Thymus (tissue), 11 donors: Measurements from ENCODE around the gene BMP2K. TPM values are rescaled to one million over a fixed set of nuclear protein-coding genes. Genes with fewer than 3 reads are reported as not detected.
A peak's percentile ranks its signal among the peaks of the same experiment; 100 is the strongest.

Source experiments
- DNase-seq, 9 donors: peaks; one replicate each; pipeline ENCODE4 v3.0.0-alpha.2; 2013; ENCODE audit warnings: low spot score in 9 of 9, low read depth in 6 of 9, missing footprints in 1 of 9
- H3K27ac ChIP-seq, 2 donors: one replicate each; pipeline ENCODE4 v1.5.1; 2013; ENCODE audit warnings: control low read depth in 1 of 2, low read depth in 1 of 2, low read length in 1 of 2, mild to moderate bottlenecking in 1 of 2, moderate library complexity in 1 of 2
- H3K27me3 ChIP-seq, 2 donors: one replicate each; pipeline ENCODE4 v1.5.1; 2013; ENCODE audit warnings: low read length in 1 of 2; ENCODE audit not compliant: control insufficient read depth in 2 of 2, insufficient read depth in 1 of 2
- H3K36me3 ChIP-seq, 2 donors: one replicate each; pipeline ENCODE4 v1.5.1; 2013; ENCODE audit warnings: low read length in 1 of 2, mild to moderate bottlenecking in 1 of 2, moderate library complexity in 1 of 2; ENCODE audit not compliant: control insufficient read depth in 2 of 2, insufficient read depth in 2 of 2
- H3K4me1 ChIP-seq, 2 donors: one replicate each; pipeline ENCODE4 v1.5.1; 2013; ENCODE audit warnings: low read length in 2 of 2; ENCODE audit not compliant: control insufficient read depth in 2 of 2, insufficient read depth in 2 of 2
- H3K4me3 ChIP-seq, 2 donors: one replicate each; pipeline ENCODE4 v1.5.1; 2013; ENCODE audit warnings: low read length in 2 of 2, control low read depth in 1 of 2, mild to moderate bottlenecking in 1 of 2
- H3K9me3 ChIP-seq, 2 donors: one replicate each; pipeline ENCODE4 v1.5.1; 2013; ENCODE audit warnings: low read length in 1 of 2, mild to moderate bottlenecking in 1 of 2; ENCODE audit not compliant: control insufficient read depth in 2 of 2, insufficient read depth in 1 of 2
- WGBS: extraction: QIAGEN DNeasy Blood & Tissue Kit; methylation state at CpG from one replicate; pipeline ENCODE4 v1.1.7; 2013; 5-methylcytosine and 5-hydroxymethylcytosine counted together
- polyA plus RNA-seq: library from polyadenylated mRNA; stranded (reverse); fragments of 200-250 nt; gene quantifications from one replicate; pipeline ENCODE4 v1.2.3, GENCODE V29; 2013
- total RNA-seq: library from RNA; stranded (reverse); fragments of 120-200 nt; gene quantifications from one replicate; pipeline ENCODE4 v1.2.4, GENCODE V29; 2013
- donor health status: healthy.

The BMP2K gene
- total and polyA plus RNA-seq, 2 donors, result 34.3 to 36.5 TPM

GRCh38 chr4:78923464-78924312, 147.5 kb downstream of the BMP2K start:
- H3K4me3 ChIP-seq, result no peak overlapping the region
- no peaks in the 10 kb centered on the region for H3K27me3 ChIP-seq
- H3K4me1 ChIP-seq, result no peaks in the 10 kb centered on the region
- H3K9me3 ChIP-seq, result no peaks in the 10 kb centered on the region
- WGBS, result 65% methylated on average over 4 of the region's 4 CpGs
- H3K36me3 ChIP-seq, result peaks cover 10 to 20% of the 10 kb centered on the region in 2 donors
- no peak for DNase-seq
- H3K27ac ChIP-seq, result no peak overlapping the region

- no peak overlapping the region for H3K4me3 ChIP-seq
- H3K4me1 ChIP-seq, result no peaks in the 10 kb centered on the region
- no peaks in the 10 kb centered on the region for H3K27me3 ChIP-seq
- H3K9me3 ChIP-seq, result no peaks in the 10 kb centered on the region
- H3K27ac ChIP-seq, result no peak overlapping the region
- peaks cover 18 to 31% of the 10 kb centered on the region in 2 donors for H3K36me3 ChIP-seq
- 57% methylated on average over 1 of the region's 1 CpG for WGBS
- no peak for DNase-seq
Measured at GRCh38 chr4:78926826-78927225, 150.7 kb downstream of the BMP2K start.

GRCh38 chr4:78928835-78929234, 152.7 kb downstream of the BMP2K start:
- DNase-seq, result no peak
- H3K27ac ChIP-seq, result no peak overlapping the region
- peaks cover 18 to 37% of the 10 kb centered on the region in 2 donors for H3K36me3 ChIP-seq
- H3K4me3 ChIP-seq, result no peak overlapping the region
- 98% methylated on average over 9 of the region's 9 CpGs for WGBS
- H3K9me3 ChIP-seq, result no peaks in the 10 kb centered on the region
- H3K27me3 ChIP-seq, result no peaks in the 10 kb centered on the region
- H3K4me1 ChIP-seq, result no peaks in the 10 kb centered on the region

- Histone ChIP-seq H3K4me1 (no peaks in the 10 kb centered on the region), H3K4me3 (no peak overlapping the region), H3K27ac (no peak overlapping the region), H3K9me3 (no peaks in the 10 kb centered on the region), H3K36me3 (peaks cover 14 to 30% of the 10 kb centered on the region in 2 donors), H3K27me3 (no peaks in the 10 kb centered on the region)
- 99% methylated on average over 6 of the region's 6 CpGs for WGBS
- DNase-seq, result no peak
Measured at GRCh38 chr4:78930016-78930629, 154.0 kb downstream of the BMP2K start.

GRCh38 chr4:78936989-78937388, 160.8 kb downstream of the BMP2K start:
- Histone ChIP-seq H3K36me3 (peaks cover 0 to 7% of the 10 kb centered on the region in 2 donors), H3K4me3 (no peak overlapping the region), H3K27ac (no peak overlapping the region), H3K4me1 (peaks cover 0 to 4% of the 10 kb centered on the region in 2 donors), H3K9me3 (no peaks in the 10 kb centered on the region), H3K27me3 (no peaks in the 10 kb centered on the region)
- WGBS, result 97% methylated on average over 4 of the region's 4 CpGs
- no peak for DNase-seq

- WGBS, result 96% methylated on average over 4 of the region's 4 CpGs
- H3K4me3 ChIP-seq, result no peak overlapping the region
- DNase-seq, result no peak
Measured at GRCh38 chr4:78937837-78938236, 161.7 kb downstream of the BMP2K start.

GRCh38 chr4:78938474-78938867, 162.3 kb downstream of the BMP2K start:
- peaks cover 0 to 4% of the 10 kb centered on the region in 2 donors for H3K4me1 ChIP-seq
- H3K4me3 ChIP-seq, result peak overlapping the region; percentile 76 to 80
- H3K27ac ChIP-seq, result no peak overlapping the region
- peak in 2 of 9 donors; percentile 9 to 14 for DNase-seq
- H3K27me3 ChIP-seq, result no peaks in the 10 kb centered on the region
- peaks cover 0 to 3% of the 10 kb centered on the region in 2 donors for H3K36me3 ChIP-seq
- WGBS, result 9% methylated on average over 7 of the region's 7 CpGs
- H3K9me3 ChIP-seq, result no peaks in the 10 kb centered on the region

More at GRCh38 chr4:78937837-78938236, 161.7 kb downstream of the BMP2K start:
- Histone ChIP-seq H3K4me1 (peaks cover 0 to 4% of the 10 kb centered on the region in 2 donors), H3K36me3 (peaks cover 0 to 6% of the 10 kb centered on the region in 2 donors), H3K9me3 (no peaks in the 10 kb centered on the region), H3K27me3 (no peaks in the 10 kb centered on the region), H3K27ac (no peak overlapping the region)

GRCh38 chr4:78938868-78939666, 162.9 kb downstream of the BMP2K start, which contains the start of gene PAQR3:
Gene PAQR3 (minus strand): TSS chr4:78939438. CDS start chr4:78939224, 214 bp downstream.
- H3K27ac ChIP-seq, result peak within 1 kb of the TSS; percentile 46 to 71
- no peaks in the 10 kb centered on the region for H3K36me3 ChIP-seq
- WGBS, result under 1% methylated on average over 77 of the region's 77 CpGs
- H3K4me1 ChIP-seq, result peaks cover 0 to 4% of the 10 kb centered on the region in 2 donors
- H3K9me3 ChIP-seq, result no peaks in the 10 kb centered on the region
- no peaks in the 10 kb centered on the region for H3K27me3 ChIP-seq
- peak; percentile 34 to 90 (median 75) for DNase-seq
- H3K4me3 ChIP-seq, result peak within 1 kb of the TSS; percentile 76 to 80
